ENCODE measurements around the gene USP21. TPM values are rescaled to one million over a fixed set of nuclear protein-coding genes. Genes with fewer than 3 reads are reported as not detected.

Gene USP21
- total RNA-seq, 4 donors from 2014 or later = 7.8 to 19.5 (median 12.7) TPM

DNA sequence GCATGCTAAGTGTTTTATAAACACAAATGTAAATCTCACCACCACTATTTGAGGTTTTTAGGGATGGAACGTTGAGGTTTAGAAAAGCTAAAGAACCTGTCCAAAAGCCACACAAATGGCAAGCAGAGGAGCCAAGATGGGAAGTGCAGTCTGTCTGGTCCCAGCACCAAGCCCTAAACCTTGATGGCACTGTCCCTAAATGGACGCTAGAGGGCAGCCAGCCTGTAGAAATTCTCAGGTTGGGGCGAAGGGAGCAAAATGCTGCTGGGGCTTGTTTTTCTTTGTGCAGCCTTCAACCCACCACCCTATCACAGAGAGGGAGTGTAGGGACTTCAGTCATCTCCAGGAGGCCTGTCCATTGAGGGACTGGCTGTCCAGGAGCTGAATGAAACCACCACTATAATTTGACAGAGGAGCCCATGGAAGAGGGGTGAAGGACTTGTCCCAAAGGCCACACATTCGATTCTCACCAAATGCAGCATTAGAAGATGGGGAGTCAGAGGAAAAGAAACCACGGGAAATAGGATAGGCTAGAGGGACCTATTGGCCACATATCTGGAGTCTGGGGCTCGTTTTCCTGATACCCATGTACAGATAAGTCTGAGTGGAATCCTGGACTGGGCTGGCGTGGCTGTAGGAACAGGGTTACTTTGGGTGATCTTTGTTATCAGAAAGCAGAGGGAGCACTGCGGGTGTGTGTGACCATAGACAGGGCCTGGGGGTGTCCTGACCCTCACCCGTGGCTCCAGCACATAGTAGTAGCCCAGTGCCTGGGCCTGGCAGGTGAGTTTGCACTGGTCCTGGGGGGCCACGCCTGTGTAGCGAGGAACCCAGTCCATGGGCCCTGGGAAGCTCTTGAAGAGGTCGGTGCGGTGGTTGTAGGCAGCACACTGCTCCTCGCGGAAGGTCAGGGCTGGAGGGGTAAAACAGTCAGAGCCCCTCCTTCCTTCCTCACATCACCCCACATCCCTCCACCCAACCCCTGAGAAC is 33.5 kb downstream of the USP21 start:
- DNase-seq (ENCODE audit: low spot score) (no peak), ATAC-seq (ENCODE audit: low FRiP score) (no peak)
- TF ChIP-seq, protein P1, sequence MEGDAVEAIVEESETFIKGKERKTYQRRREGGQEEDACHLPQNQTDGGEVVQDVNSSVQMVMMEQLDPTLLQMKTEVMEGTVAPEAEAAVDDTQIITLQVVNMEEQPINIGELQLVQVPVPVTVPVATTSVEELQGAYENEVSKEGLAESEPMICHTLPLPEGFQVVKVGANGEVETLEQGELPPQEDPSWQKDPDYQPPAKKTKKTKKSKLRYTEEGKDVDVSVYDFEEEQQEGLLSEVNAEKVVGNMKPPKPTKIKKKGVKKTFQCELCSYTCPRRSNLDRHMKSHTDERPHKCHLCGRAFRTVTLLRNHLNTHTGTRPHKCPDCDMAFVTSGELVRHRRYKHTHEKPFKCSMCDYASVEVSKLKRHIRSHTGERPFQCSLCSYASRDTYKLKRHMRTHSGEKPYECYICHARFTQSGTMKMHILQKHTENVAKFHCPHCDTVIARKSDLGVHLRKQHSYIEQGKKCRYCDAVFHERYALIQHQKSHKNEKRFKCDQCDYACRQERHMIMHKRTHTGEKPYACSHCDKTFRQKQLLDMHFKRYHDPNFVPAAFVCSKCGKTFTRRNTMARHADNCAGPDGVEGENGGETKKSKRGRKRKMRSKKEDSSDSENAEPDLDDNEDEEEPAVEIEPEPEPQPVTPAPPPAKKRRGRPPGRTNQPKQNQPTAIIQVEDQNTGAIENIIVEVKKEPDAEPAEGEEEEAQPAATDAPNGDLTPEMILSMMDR (IDR thresholded peaks at IDR 0.05) = peak in 1 of 3 donors; percentile 50

DNA sequence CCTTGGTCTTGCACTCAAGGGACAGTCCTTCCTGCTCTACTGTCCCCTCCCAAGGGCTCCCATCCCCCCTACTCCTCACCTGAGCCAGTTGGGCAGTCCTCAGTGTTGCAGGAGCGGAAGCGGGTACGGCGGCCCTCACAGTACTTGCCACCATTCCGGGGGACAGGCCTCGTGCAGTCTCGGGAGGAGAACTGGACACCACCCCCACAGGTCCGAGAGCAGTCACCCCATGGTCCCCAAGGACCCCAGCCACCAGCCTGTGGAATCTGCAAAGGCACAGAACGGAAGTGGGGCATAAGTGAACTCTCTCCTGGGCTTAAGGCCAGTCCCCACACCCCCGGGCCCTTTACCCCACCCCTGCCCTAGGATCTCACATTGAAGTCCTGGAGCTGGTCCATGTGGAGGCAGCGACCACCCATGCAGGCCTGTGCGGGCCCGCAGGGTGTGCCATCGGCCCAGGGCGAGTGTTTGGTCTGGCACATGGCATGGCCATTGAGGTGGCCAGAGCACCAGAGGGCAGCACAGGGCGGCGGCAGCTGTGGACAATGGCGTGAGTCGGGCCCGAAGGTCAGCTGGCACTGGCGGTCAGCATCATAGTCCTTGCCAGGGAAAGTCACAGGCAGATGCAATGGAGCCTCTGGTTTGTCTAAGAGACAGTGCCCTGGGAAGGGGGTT is 34.4 kb downstream of the USP21 start:
- TF ChIP-seq, protein P1 (IDR thresholded peaks at IDR 0.05) = no peak
- DNase-seq (ENCODE audit: low spot score) = no peak
- no peak for ATAC-seq (ENCODE audit: low FRiP score)

DNA sequence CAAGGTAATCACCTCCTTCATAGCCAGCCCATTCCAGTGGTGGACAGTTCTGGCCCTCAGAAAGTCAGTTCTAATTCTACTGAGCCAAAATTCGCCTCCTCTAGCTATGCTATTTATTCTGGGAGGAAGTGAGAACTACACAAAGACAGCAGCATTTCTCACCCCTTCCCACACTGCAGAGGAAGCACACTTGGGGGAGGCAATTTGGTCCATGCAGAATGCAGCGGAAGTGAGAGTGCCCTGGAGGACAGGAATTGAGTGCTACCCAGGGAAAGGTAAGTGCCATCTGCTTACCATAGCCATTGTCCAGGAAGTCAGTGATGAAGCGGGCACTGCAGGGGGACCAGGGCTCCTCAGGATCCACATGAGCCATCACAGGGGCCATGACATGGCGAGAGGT is 35.9 kb downstream of the USP21 start:
- TF ChIP-seq, protein P1 (IDR thresholded peaks at IDR 0.05) = no peak
- no peak for DNase-seq (ENCODE audit: low spot score)
- ATAC-seq (ENCODE audit: low FRiP score) = no peak

DNA sequence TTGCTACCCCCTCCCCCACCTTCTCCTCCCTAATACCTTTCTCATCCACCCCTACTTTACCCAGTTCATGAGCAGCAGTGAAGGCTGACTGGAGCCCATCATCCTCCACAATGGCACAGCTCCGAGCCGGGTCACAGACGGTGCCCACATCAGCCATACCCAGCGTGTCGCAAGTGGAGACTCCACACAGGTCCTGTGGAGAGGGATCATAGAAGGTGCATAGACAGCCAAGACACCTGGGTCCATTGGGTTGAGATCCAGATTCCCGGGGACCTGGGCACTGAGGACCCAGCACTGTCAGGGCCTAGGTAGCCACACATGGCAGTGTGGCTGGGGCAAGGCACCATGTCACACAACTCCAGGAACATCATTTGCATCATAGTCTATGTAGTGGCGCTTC is 36.8 kb downstream of the USP21 start:
- DNase-seq (ENCODE audit: low spot score) = no peak
- TF ChIP-seq, protein P1 (IDR thresholded peaks at IDR 0.05) = no peak
- ATAC-seq (ENCODE audit: low FRiP score) = no peak

DNA sequence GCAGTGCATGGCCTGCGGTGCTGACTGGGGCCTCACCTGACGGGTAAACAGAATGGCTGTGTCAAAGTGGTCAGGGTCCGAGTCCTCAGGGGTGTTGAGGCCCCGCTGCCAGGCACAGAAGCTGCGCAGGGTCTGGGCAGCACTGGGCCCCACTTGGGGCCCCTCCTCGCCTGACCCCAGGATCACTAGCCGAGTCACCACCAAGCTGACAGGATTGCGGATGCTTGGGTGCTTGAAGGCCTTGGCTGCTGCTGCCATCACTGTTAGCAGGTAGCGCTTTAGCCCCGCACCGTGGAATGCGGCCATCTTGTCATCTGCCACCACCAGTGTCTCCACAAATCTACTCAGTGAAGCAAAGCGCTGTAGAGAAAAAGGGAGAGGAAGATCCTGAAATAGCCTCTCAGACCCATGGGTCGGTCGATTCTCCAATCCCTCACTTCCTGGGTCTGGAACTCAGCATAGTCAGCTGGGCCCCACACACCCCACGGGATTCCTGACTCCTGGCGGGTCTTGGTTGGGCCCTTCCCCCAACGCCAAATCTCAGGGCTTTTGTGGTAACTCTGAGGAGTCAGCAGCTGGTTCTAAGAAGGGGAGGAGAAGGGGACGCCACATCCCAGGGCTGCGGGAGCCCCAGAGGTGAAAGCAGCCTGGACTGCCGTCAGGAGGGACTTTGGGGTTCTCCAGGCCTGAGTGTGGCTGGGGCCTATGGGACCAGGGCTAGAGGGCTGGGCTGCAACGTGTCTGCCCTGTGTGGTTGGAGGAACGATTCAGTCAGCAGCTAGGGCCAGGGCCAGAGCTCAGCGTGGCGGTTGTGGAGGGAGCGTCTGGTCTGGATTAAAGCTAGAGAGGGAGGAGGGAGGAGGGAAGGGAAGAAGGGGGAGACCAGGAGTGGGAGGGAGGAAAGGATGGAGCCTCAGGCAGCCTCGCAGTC is 37.5 kb downstream of the USP21 start:
- TF ChIP-seq, protein P1 (IDR thresholded peaks at IDR 0.05) = no peak
- no peak for DNase-seq (ENCODE audit: low spot score)
- no peak for ATAC-seq (ENCODE audit: low FRiP score)

DNA sequence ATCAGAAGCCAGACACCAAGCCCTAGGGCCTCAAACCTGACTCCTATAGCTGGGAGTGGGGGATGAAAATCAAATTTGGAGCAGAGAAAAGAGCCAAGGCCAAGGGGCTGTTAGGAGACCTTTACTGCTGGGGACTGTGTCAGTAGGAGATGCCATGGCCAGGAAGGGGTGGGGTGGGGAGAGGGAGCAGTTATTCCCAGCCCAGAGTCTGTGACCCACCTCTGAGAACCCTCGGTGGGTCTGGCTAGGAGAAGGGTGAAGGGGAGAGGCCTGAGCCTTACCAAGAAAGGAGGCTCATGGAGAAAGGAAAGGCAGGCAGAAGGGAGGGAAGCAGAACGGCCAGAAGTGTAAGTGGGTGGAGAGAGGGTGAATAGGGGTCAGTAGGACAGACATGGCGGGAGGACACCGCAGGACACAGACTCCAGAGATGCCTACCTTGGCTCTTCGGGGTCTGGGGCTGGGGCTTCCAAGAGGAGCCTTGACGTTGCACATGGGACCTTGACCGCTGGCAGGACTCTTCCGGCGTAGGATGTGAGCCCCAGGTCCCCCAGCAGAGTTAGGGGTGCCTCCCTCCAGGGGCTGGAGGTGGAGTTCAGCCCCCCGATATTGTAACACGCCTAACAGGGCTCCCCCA is 38.4 kb downstream of the USP21 start:
- no peak for ATAC-seq (ENCODE audit: low FRiP score)
- no peak for DNase-seq (ENCODE audit: low spot score)
- TF ChIP-seq, protein P1 (IDR thresholded peaks at IDR 0.05) = no peak

Data from omental fat pad (tissue), 4 donors.